KG1 (cell line): ENCODE data around the gene POLK.
"Not testable (repeated sequence)": the region's sequence is repeated elsewhere in the genome, so short reads cannot be mapped to it uniquely, and the experiment has no call there.

ENCODE experiments used
- DNase-seq: peaks from one replicate; lab custom pipeline; 2025; lab: John Stamatoyannopoulos, UW

The POLK gene

DNA sequence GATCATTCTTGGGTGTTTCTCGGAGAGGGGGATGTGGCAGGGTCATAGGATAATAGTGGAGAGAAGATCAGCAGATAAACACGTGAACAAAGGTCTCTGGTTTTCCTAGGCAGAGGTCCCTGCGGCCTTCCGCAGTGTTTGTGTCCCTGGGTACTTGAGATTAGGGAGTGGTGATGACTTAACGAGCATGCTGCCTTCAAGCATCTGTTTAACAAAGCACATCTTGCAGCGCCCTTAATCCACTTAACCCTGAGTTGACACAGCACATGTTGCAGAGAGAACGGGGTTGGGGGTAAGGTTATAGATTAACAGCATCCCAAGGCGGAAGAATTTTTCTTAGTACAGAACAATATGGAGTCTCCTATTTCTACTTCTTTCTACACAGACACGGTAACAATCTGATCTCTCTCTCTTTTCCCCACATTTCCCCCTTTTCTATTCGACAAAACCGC, 99.2 kb downstream of the POLK start:
- DNase-seq: not testable (repeated sequence)

DNA sequence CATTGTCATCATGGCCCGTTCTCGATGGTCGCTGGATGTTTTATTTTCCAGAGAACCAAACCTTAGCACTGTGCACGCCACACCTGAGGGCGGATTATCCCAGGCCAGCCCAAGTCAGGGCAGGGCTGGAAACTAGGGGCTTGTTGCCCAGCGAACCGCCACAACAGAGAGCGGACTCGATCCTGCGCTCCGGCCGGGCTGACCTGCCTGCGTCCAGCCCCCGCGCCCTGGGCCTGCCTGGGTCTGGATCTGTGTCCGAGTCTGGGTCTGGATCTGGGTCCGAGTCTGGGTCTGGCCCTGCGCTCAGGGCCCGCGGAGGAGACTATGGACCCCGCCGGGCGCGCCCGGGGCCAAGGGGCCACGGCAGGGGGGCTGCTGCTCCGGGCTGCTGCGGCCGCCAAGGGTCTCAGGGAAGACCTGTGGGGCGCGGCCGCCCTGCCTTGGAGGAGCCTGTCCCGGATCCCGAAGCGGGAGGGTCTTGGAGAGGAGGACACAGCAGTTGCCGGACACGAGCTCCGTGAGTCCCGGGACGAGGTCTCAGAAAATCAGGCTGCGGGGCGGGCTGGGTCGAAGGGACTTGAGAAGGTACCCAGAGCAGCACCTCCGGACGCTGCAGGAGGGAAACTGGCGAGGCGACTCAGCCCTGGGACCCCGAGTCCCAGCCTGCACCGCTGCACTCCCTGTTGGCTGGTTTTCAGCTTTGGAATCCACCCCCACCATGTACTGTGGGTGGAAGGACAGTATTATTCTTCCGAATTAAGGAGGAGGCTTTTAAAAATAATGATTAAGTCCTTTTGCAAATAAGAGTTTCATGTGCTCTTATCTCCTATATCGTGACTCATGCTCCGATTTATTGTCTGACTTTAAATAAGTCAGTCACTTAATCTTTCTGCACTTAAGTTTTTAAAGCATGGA, 99.9 kb downstream of the POLK start, which contains the start of gene ANKDD1B:
Gene ANKDD1B, plus strand, starts transcription at position 143 of the 915 bp plus-strand sequence. Its CDS starts 182 bp downstream, at position 325.
- DNase-seq: no peak

DNA sequence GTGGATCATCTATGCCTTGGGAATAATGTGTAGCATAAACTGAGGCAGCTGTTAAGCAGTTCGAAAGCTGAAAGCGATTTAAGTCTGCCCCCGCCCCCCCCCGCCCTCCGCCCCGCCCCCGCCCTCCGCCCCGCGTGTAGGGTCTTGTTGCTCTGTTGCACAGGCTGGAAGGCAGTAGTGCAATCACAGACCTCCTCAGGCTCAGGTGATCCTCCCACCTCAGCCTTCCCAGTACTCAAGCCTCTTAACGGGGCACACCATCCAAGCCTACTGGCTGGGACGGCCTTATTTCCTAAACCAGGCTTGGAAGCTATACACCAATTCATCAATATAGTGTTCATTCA, 100.5 kb downstream of the POLK start:
- DNase-seq: no peak

DNA sequence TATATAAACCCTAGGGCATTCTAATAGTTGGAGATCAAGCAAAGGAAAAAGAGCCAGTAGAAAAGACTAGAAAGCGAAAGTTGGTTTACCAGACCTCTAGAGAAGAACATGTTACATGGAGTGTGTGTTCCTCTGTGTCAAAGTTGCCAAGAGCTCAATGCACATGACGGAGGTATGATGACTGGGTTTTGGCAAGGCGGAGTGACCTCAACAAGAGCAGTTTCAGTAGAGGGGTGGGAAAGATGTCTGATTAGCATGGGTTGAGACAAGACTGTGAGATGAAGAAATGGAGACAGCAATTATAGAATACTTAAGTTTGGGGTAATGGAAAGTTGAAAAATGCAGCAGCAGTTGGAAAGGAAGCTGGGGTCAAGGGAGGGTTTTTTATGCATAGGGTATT, 101.2 kb downstream of the POLK start:
- no peak for DNase-seq

DNA sequence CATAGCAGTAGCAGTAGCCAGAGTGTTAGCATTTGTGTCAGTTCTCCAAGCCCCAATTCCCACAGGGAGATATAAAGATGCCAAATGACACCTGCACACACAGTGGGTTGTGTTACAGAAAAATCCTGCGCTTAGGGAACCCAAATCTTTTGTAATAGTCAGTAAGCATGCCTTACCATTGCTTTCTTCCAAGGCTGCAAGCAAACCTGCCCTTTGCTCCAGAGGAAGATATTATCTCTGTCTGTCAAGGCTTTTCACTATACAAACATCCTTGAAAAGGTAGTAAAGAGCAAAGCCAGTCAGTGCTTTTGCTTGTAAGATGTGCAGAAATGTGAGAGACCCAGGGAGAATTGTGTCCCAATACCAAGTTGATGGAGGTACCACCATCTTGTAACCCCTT, 102.5 kb downstream of the POLK start:
- no peak for DNase-seq

DNA sequence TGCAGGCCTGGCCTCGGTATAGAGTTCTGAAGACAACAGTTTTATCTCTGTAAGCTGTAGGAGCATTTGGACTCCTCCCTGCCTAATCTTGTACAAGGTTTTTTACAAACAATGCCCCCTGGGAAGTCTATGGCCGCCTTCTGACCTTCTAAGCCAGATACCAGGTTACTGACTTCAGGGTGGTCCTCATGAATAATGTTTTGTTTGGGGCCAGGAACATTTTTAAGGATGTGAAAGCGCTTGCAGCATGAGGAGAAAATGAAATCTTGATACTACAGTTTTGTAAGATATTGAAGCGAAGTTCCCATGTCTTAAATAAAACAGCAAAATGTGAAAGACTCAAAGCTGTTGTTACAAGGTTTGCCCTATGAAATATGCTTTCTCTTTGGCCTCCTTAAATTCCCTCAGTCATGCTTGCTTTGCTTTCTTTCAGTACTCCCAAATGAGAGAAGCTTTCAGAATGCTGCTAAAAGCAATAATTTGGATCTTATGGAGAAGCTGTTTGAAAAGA, 104.7 kb downstream of the POLK start:
- no peak for DNase-seq

DNA sequence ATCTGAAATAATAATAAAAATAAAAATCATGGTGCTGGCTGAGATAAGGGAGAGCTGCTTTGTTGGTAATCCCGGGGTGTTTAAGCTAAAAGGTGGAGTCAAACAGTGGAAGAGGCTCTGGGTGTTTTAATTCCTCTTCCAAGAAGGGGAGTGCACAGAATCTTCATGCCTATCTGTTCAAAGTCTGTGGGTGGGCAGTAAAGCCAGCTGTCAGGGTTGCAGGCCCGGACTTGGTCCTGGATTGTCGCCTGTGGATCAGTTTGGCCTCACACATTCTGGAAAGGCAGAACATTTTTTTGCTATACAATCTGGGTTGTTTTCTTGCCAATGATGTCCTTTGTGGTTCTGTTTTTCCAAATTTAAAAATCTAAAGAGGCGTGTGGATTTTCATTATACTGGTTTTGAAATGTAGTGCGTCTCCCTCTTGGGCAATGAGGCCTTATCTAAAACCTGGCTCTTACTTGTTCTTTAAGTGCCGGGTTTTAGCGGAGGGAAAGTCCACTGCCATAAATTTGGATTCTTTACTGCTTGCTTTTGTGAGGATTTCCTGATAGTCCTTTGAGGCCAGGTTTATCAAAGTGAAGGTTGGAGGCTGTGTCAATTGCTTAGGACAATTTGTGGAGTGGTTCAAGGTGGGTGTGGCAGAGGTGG, 105.4 kb downstream of the POLK start:
- DNase-seq: no peak

DNA sequence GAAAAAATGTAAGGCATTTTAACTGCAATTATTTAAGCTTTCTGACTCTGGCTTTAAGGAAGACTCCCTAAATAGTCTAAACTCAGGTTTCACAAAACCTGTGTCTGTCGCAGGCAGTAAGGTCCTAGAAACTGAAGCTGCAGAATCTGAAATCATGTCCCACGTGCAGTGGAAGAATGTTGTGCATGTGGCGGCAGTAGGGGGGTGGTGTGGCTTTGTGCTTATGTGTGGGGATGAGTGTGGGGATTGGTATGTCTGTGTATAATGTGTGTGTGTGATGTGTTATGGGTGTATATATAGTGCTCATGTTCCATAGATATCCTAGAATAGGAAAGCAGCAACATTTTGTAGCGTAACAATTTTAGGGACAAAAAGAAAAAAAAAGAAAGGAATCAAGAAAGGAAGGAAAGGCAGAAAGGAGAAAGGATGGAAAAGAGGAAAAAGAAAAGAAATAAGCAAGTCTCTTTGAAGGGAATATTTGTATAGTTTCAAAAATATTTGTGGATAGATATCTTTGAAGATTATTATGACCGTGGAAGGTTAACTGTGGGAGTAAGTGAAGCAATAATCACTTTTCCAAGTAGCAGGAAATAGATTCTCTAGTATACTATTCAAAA, 106.2 kb downstream of the POLK start:
- DNase-seq: no peak

DNA sequence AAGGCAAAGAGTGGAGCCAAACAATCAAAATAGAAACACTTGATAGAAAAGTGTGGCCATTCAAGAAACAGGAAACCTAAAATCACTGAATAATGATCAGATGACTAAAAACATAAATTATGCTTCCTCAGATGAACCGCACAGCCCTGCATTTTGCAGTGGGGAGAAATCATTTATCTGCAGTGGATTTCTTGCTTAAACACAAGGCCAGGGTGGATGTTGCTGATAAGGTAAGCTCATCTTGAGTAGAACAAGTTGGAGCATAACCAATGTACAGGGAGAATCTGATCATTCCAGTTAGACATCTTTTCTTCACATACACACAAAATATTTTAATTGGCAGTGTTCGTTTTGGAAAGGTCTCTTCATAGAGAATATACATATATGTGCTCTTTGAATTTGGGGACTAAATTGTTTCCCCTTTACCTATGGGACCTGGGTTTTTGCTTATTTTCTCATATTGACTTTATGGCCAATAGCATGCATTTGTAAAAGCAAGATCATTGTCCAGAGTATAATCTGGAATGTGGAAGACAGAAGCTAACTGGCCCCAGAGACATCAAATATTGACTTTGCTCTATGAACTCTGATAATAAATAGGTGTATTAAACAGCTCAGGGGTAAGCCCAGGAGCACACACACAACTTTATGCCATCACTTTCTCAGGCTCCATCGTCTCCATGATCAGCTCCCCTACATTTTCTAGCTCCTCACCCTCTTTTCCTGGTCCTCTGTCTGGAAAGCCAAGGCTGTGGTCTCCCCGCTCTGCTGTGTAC, 108.7 kb downstream of the POLK start:
- DNase-seq: no peak

DNA sequence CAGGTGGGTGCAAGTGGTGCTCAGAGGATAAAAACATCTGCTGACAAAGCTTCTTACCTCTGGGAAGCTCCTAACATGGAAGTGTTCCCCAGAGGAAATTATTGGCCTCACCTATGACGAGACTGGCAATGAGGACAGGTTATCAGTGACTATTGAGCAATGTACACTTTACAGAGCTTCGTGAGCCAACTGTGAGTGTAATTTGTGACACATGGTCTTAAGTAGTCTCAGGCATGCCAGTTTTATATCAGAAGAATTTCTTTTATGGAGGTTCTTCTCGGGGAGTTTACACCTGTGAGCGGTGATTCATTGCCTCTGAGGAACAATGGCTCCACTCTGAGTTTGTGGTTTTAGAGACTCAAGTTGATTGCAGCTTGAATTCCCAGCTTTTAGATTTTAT, 110.9 kb downstream of the POLK start:
- DNase-seq: no peak

DNA sequence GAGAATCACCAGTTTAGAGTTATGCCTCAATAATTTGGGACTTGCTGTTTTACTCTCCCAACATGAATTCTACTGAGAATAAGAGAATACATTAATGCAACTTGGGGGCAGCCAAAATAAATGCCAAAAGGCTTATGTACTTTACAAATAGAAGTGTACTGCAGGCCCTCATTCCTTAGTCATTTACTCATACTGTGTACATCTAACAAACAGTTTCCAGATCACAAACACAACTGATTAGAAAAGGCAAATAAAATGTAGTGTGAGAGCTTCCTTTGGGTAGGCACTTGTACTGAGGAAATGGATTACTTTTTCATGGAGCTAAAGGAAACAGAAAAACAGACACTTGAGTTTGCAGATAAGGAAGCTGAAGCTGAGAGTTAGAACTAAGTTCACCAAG, 112.2 kb downstream of the POLK start:
- DNase-seq: no peak

DNA sequence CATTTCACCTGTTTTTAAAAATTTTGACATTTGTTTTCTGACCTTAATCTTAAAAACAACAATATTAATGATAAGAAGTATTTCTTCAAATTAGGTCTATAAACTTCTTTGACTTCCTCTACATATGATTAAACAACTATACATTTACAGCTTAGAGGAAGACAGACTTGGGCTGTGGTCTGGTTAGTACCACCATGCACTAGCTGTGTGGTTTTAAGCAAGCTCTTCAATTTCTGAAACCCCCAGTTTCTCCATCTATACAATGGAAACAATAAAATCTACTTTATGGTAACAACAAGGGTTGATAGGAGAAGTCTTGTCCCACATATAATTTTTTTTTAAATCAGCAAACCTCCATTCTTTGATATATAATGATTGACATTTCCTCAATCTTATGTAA, 115.3 kb downstream of the POLK start:
- DNase-seq: no peak

DNA sequence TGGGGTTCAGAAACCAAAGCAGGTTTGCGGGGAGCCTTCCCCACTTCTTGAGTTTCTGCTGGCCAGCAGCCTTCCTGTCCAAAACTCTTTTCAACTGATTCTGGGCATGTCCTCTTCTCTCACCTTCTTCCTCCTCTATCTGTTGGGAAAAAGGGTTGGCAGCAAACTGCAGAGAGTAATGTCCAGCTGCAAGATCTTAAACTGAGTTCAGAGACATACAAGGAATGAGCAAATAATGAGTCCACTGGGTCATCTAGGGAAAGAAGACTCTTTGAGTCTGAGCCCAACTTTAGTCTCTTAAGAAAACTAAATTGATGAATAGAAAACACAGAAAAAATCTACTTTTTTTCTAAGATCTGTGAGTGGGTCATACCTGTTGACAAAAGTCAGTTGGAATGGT, 116.1 kb downstream of the POLK start:
- no peak for DNase-seq

DNA sequence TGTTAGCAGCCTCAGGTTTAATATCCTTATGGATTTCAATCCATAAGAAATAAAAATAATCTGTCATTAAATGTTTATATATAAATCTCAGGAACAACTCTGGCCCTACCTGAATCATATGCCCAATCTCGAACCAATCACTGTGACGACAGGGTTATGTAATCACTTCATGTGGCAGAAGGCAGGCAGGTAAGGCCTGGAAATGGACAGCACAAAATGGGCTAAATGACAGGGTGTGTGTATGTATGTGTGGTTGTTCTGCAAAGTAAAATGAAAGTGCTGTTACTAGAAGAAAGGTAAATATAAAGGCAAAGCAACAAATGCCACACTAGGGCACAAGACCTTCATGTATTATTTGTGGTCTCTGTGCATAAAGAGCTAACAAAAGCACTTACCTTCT, 119.2 kb downstream of the POLK start:
- no peak for DNase-seq

DNA sequence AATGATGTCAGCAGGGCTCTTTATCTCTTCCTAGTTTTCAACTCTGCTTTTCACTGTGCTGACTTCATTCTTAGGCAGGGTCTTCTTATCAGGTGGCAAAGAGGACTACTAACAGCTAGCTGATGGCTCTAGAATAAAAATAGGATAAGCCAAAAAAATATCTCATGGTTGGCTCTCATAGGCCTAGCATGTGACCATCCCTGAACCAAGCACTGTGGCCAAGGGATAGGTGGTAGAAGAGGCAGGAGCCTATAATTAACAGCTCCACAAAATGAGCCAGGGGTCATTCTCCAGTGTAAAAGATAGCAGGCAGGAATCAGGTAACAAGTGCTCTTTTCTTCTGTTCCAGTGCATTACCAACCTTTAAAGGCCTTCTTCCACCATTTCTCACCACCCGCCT, 120.6 kb downstream of the POLK start:
- DNase-seq: no peak

DNA sequence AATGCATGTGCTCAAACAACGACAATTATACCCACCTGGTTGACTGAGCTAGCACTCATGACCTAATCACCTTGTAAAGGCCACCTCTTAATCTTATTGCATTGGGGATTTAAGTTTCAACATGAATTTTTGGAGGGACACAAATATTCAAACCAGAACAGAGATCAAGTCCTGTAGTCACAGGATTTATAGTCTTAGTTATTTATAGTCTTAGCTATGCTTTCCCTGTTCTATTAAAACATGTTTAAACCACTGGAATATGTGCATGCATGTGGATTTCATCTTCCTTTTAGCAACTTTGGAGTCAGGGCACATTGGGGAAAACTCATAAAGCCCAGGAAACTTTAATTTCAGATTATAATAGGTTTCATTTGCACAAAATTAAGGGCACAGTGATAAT, 126.3 kb downstream of the POLK start:
- no peak for DNase-seq

DNA sequence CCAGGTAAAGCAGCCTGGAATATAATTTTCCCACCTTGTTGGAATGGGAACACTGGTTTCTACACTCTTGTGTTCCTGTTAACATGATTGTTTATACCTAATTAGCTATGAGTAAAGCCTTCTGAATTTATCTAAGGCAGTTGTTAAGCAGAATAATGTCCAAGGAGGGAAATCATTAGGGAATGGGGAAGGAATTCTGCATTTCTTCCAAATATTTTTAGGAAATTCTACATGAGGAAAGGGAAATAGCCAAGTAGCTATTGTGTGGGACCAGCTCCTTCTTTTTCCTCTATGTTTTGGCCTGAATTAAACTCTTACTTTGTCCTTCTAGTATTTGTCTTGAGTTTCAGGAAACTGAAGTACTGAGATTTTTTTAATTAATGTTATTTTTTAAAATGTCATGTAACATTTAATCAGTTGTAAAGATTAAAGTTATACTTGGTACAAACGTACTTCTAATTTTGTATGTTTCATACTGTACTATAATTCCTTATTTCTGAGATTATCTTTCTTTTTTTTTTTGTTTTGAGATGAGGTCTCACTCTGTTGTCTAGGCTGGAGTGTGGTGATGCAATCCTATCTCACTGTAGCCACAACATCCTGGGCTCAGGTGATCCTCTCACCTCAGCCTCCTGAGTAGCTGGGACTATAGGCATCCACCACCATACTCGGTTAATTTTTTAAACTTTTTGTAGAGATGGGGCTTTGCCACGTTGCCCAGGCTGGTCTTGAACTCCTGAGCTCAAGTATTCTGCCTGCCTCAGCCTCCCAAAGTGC, 128.0 kb downstream of the POLK start:
- no peak for DNase-seq

DNA sequence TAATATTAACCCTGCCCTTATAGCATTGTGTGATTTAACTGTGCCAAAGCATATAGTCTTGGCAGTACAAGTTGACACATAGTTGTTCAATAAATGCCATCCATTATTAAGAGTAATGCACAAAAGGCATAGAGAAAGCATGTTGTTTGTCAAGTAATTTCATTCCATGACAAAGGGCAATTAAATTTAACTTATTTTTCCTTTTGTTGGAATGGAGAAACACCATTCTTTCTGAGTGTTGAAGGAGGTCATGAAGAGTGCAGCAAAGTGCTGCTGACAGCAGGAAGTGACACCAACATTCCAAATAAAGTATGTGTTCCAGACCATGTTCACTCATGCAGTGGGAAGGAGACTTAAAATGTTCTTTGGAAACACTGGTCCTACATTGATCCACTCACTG, 128.7 kb downstream of the POLK start:
- no peak for DNase-seq

DNA sequence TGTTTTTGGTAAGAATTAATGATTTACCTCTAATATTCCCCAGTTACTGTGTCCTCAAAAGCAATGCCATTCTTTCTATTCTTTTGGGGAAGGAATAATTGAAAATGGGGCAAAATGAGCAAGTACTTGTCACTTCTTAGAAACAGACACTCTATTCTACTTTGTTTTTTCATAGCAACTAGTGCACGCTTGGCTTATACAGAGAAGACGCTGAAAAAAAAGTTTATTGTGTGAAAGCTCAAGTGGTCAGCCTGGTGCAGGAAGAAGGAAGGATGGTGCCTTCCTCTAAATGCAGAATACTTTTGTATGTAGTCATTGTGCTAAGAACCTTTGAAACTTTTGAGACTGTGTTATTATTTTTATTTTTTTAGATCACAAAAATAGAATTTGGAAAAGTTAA, 129.1 kb downstream of the POLK start:
- DNase-seq: no peak

DNA sequence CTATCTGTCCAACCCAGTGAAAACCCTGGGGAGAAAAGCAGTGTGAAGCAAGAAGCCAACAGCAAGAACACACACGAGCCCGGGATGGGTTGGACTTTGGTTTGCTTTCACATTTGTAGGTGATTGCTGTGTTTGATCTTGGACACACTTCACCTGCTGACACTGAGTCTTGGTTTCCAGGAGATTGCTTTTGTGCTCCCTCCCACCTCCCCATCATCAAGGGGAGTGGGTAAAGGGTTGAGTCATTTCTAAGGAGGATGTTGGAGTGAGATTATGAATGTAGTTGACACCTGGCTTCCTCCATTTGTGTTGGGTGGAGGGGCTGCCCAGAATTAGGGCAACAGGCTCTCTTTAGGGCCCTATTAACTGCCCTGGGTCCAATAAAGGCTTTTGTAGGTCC, 137.0 kb downstream of the POLK start:
- no peak for DNase-seq
